Upper lobe of left lung (tissue), 4 donors: ENCODE data around the gene WIPF1.

ENCODE experiments used
- EP300 ChIP-seq, 4 donors: sonication (generic); formaldehyde crosslinking; IDR thresholded peaks; one replicate each; pipeline ENCODE4 v1.5.1; 2017; ENCODE audit warnings: antibody characterized with exemption in 4 of 4, control low read depth in 2 of 4
- POLR2A ChIP-seq, 4 donors: fragments of 450-650 bp; IDR thresholded peaks; one replicate each; pipeline ENCODE4 v1.5.1; 2016 to 2017; ENCODE audit warnings: antibody characterized with exemption in 4 of 4, mild to moderate bottlenecking in 2 of 4
- POLR2AphosphoS5 ChIP-seq, 2 donors: sonication (generic); formaldehyde crosslinking; IDR thresholded peaks; one replicate each; pipeline ENCODE4 v1.5.1; 2017; ENCODE audit warnings: antibody characterized with exemption in 2 of 2
- TF ChIP-seq, protein P1 (sequence below), 6 experiments: fragments of 450-650 bp in 4 of 6; fragments of 200-600 bp in 2 of 6; sonication (generic) in 2 of 6; IDR thresholded peaks; one replicate each; pipeline ENCODE4 v1.5.1; 2016 to 2019; ENCODE audit warnings: antibody characterized with exemption in 6 of 6

- TF ChIP-seq, protein P1, sequence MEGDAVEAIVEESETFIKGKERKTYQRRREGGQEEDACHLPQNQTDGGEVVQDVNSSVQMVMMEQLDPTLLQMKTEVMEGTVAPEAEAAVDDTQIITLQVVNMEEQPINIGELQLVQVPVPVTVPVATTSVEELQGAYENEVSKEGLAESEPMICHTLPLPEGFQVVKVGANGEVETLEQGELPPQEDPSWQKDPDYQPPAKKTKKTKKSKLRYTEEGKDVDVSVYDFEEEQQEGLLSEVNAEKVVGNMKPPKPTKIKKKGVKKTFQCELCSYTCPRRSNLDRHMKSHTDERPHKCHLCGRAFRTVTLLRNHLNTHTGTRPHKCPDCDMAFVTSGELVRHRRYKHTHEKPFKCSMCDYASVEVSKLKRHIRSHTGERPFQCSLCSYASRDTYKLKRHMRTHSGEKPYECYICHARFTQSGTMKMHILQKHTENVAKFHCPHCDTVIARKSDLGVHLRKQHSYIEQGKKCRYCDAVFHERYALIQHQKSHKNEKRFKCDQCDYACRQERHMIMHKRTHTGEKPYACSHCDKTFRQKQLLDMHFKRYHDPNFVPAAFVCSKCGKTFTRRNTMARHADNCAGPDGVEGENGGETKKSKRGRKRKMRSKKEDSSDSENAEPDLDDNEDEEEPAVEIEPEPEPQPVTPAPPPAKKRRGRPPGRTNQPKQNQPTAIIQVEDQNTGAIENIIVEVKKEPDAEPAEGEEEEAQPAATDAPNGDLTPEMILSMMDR (IDR thresholded peaks at IDR 0.05), result no peak
- TF ChIP-seq EP300 (IDR thresholded peaks at IDR 0.05) (no peak), POLR2A (IDR thresholded peaks at IDR 0.05) (no peak), POLR2AphosphoS5 (IDR thresholded peaks at IDR 0.05) (no peak)
These were observed 52.8 kb downstream of the WIPF1 start for GRCh38 chr2:174544802-174545201.
